Measurements from ENCODE around the gene NAA50. TPM values are rescaled to one million over a fixed set of nuclear protein-coding genes. Genes with fewer than 3 reads are reported as not detected.

NAA50 gene
- total and polyA plus RNA-seq, 10 of the 15 experiments (the other 5 are each of a cell fraction or from before 2014, with no cell fraction given) = 31.7 to 205 (median 110) TPM

DNA sequence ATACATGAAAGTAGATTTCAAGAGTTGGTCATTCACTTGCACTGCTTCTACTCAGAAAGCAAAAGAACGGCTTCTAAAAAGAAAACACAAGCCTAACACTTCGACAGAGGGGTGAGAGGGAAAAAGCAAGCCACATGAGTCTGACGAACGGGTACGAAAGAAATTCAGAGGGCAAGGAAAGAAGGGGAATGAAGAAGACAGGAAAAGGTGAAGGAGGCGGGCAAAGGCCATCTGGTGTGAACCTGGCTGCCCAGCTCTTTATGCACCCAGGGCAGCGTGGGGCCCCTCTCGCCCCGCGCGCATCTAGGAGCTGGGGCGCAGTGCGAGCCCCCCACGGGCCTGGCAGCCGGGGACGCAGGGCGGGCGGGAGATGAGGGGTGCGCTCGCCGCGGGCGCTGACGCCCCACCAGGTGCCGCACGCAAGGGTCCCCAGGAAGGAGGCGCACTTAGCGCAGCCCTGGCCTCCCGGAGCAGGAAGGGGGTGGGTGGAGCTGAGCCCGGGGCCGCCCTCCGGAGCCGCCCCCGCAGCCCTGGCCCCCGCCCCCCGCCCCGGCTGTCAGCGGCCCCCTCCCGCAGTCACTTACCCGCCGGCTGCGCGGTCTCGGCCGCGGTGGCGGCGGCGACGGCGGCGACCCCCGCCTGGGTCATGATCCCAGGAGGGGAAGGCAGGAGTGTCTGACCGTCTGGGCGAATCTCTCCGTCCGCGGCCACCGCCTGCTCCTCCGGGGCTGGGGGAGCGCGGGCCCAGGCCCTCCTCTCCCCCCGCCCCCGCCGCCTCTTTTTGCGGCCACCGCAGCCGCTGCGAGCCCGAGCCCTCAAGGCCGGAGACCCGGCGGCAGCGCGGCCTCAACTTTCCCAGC lies 50.0 kb downstream of the NAA50 start, which contains the start of gene USF3 (continued):
- TF ChIP-seq EGR1 (IDR thresholded peaks at IDR 0.05; ENCODE audit: borderline replicate concordance in 1 of 2, low read depth in 2 of 2, low read length in 2 of 2) = peak in 1 of 2 experiments; percentile 92; a peak in 2 of 3 replicates
- no peak for TF ChIP-seq BMI1 (IDR thresholded peaks at IDR 0.05; ENCODE audit: borderline replicate concordance)
- TF ChIP-seq ZBED1 (IDR thresholded peaks at IDR 0.05; ENCODE audit: borderline replicate concordance) = no peak
- no peak for TF ChIP-seq ZZZ3 (IDR thresholded peaks at IDR 0.05; ENCODE audit: control insufficient read depth, insufficient read length, low read depth)
- TF ChIP-seq, protein P1, sequence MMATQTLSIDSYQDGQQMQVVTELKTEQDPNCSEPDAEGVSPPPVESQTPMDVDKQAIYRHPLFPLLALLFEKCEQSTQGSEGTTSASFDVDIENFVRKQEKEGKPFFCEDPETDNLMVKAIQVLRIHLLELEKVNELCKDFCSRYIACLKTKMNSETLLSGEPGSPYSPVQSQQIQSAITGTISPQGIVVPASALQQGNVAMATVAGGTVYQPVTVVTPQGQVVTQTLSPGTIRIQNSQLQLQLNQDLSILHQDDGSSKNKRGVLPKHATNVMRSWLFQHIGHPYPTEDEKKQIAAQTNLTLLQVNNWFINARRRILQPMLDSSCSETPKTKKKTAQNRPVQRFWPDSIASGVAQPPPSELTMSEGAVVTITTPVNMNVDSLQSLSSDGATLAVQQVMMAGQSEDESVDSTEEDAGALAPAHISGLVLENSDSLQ (IDR thresholded peaks at IDR 0.05) = no peak
- TF ChIP-seq, protein P2, sequence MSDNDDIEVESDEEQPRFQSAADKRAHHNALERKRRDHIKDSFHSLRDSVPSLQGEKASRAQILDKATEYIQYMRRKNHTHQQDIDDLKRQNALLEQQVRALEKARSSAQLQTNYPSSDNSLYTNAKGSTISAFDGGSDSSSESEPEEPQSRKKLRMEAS (IDR thresholded peaks at IDR 0.05; ENCODE audit: low read depth, low read length) = peak; percentile 45; the same call in 1 of the 2 replicates
- TF ChIP-seq, protein P3, sequence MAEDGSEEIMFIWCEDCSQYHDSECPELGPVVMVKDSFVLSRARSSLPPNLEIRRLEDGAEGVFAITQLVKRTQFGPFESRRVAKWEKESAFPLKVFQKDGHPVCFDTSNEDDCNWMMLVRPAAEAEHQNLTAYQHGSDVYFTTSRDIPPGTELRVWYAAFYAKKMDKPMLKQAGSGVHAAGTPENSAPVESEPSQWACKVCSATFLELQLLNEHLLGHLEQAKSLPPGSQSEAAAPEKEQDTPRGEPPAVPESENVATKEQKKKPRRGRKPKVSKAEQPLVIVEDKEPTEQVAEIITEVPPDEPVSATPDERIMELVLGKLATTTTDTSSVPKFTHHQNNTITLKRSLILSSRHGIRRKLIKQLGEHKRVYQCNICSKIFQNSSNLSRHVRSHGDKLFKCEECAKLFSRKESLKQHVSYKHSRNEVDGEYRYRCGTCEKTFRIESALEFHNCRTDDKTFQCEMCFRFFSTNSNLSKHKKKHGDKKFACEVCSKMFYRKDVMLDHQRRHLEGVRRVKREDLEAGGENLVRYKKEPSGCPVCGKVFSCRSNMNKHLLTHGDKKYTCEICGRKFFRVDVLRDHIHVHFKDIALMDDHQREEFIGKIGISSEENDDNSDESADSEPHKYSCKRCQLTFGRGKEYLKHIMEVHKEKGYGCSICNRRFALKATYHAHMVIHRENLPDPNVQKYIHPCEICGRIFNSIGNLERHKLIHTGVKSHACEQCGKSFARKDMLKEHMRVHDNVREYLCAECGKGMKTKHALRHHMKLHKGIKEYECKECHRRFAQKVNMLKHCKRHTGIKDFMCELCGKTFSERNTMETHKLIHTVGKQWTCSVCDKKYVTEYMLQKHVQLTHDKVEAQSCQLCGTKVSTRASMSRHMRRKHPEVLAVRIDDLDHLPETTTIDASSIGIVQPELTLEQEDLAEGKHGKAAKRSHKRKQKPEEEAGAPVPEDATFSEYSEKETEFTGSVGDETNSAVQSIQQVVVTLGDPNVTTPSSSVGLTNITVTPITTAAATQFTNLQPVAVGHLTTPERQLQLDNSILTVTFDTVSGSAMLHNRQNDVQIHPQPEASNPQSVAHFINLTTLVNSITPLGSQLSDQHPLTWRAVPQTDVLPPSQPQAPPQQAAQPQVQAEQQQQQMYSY (CRISPR knock-in tag; IDR thresholded peaks at IDR 0.05) = no peak
- TF ChIP-seq, protein P4, sequence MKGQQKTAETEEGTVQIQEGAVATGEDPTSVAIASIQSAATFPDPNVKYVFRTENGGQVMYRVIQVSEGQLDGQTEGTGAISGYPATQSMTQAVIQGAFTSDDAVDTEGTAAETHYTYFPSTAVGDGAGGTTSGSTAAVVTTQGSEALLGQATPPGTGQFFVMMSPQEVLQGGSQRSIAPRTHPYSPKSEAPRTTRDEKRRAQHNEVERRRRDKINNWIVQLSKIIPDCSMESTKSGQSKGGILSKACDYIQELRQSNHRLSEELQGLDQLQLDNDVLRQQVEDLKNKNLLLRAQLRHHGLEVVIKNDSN (IDR thresholded peaks at IDR 0.05; ENCODE audit: borderline replicate concordance, extremely low read length, insufficient read depth, low read depth, low read length) = no peak
- TF ChIP-seq ZSCAN29 (IDR thresholded peaks at IDR 0.05) = no peak
- peak; percentile 46 for TF ChIP-seq TCF12 (IDR thresholded peaks at IDR 0.05; ENCODE audit: low read depth, low read length)
- no peak for TF ChIP-seq TBL1XR1 (IDR thresholded peaks at IDR 0.05; ENCODE audit: low read depth, low read length)
- TF ChIP-seq BHLHE40 (IDR thresholded peaks at IDR 0.05; ENCODE audit: borderline replicate concordance in 1 of 2, low read depth in 2 of 2, low read length in 1 of 2) = peak in 1 of 2 experiments; percentile 64; a peak in 2 of 4 replicates
- TF ChIP-seq, protein P5, sequence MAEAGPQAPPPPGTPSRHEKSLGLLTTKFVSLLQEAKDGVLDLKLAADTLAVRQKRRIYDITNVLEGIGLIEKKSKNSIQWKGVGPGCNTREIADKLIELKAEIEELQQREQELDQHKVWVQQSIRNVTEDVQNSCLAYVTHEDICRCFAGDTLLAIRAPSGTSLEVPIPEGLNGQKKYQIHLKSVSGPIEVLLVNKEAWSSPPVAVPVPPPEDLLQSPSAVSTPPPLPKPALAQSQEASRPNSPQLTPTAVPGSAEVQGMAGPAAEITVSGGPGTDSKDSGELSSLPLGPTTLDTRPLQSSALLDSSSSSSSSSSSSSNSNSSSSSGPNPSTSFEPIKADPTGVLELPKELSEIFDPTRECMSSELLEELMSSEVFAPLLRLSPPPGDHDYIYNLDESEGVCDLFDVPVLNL (IDR thresholded peaks at IDR 0.05; ENCODE audit: low read depth, low read length) = no peak
- TF ChIP-seq LARP7 (IDR thresholded peaks at IDR 0.05) = peak; percentile 57
- no peak for TF ChIP-seq TCF3 (IDR thresholded peaks at IDR 0.05; ENCODE audit: borderline replicate concordance, insufficient read depth, low read depth, low read length)
- TF ChIP-seq YBX1 (IDR thresholded peaks at IDR 0.05) = no peak
- TF ChIP-seq, protein P6, sequence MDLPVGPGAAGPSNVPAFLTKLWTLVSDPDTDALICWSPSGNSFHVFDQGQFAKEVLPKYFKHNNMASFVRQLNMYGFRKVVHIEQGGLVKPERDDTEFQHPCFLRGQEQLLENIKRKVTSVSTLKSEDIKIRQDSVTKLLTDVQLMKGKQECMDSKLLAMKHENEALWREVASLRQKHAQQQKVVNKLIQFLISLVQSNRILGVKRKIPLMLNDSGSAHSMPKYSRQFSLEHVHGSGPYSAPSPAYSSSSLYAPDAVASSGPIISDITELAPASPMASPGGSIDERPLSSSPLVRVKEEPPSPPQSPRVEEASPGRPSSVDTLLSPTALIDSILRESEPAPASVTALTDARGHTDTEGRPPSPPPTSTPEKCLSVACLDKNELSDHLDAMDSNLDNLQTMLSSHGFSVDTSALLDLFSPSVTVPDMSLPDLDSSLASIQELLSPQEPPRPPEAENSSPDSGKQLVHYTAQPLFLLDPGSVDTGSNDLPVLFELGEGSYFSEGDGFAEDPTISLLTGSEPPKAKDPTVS (IDR thresholded peaks at IDR 0.05; ENCODE audit: low read depth, low read length) = no peak
- no peak for TF ChIP-seq CEBPB (IDR thresholded peaks at IDR 0.05; ENCODE audit: borderline replicate concordance in 1 of 2, low read depth in 2 of 2, low read length in 2 of 2)
- TF ChIP-seq ZNF207 (IDR thresholded peaks at IDR 0.05; ENCODE audit: borderline replicate concordance) = no peak
- TF ChIP-seq MEF2B (IDR thresholded peaks at IDR 0.05; ENCODE audit: partially characterized antibody, poor library complexity, severe bottlenecking) = no peak

All from GM12878 (cell line).